Stimulated activated CD8-positive, alpha-beta memory T cell treated with anti-CD3 and anti-CD28 coated beads, Interleukin-4, amount 100 ng/mL, for 24 hours (primary cell): ENCODE results near the gene SNAI1.
"Not testable (repeated sequence)": the region's sequence is repeated elsewhere in the genome, so short reads cannot be mapped to it uniquely, and the experiment has no call there.

Experiments used
- DNase-seq: peaks from one replicate; pipeline ENCODE4 v3.0.0-alpha.2; 2020; ENCODE audit warnings: low read depth

Gene SNAI1

GRCh38 chr20:49982346-49983122 is at the start of gene SNAI1:
Gene SNAI1, plus strand, starts transcription at chr20:49982980. Its CDS starts 80 bp downstream, at chr20:49983060.
- DNase-seq = peak; percentile 71

DNA sequence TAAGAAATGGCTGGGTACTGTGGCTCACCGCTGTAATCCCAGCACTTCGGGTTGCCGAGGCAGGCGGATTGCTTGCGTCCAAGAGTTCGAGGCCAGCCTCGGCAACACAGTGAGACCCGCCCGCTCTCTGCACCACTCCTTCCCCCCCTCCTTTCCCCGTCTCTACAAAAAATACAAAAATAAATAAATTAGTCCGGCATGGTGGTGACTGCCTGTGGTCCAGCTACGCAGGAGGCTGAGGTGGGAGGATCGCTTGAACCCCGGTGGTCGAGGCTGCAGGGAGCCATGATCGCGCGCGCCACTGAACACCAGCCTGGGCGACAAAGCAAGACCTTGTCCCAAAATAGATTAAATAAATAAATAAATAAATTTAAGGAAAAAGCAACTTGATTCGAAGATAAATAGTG is 47.0 kb upstream of the SNAI1 start:
- DNase-seq = no peak

DNA sequence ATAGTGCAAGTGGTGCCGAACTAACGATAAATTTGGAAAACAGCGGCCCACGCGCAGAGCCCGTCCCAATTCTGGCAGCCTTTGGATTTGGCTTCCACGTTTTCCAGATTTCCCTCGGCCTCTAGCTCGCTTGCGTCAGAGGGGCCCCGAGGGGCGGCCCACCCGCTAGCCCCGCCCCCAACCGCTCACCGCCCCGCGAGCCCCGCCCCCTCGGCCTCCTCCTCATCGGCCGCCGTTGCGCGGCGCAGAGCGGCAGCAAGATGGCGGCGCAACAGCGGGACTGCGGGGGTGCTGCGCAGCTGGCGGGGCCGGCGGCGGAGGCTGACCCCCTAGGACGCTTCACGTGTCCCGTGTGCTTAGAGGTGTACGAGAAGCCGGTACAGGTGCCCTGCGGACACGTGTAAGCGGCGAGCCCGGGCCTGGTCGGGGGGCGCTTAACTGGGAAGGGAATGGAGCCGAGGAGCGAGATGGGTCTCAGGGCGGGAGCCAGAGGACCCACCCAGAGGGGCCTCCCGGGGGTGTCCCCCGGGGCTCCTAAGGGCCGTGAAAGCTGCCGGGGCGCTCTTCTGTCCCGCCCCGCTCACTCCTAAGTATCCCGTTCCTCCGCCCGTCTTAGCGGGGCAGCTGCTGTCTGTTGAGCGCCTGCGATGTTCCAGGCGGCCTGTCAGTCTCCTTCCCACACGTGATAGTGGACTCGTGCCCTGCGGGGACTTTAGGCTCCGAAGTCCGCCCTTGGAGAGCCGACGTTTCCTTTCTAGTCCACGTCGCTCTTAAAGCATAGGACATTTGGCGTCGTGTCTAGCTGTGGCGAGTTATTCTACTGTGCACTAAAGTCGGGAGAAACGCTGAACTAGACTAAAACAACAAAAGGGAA is 46.4 kb upstream of the SNAI1 start, which contains the start of gene RNF114:
RNF114 (plus strand) TSS at position 245 of the 874 bp plus-strand sequence; CDS start at position 261, 16 bp downstream.
- peak; percentile 86 for DNase-seq

- no peak for DNase-seq
Measured at GRCh38 chr20:49937027-49937929, 45.5 kb upstream of the SNAI1 start.

GRCh38 chr20:49938173-49939163 is 44.3 kb upstream of the SNAI1 start:
- no peak for DNase-seq

- no peak for DNase-seq
Measured at GRCh38 chr20:49941456-49941855, 41.3 kb upstream of the SNAI1 start.

GRCh38 chr20:49942303-49942702 is 40.5 kb upstream of the SNAI1 start:
- DNase-seq = no peak

GRCh38 chr20:49942942-49943341 is 39.8 kb upstream of the SNAI1 start:
- no peak for DNase-seq

- DNase-seq = no peak
Measured at GRCh38 chr20:49945306-49945700, 37.5 kb upstream of the SNAI1 start.

DNA sequence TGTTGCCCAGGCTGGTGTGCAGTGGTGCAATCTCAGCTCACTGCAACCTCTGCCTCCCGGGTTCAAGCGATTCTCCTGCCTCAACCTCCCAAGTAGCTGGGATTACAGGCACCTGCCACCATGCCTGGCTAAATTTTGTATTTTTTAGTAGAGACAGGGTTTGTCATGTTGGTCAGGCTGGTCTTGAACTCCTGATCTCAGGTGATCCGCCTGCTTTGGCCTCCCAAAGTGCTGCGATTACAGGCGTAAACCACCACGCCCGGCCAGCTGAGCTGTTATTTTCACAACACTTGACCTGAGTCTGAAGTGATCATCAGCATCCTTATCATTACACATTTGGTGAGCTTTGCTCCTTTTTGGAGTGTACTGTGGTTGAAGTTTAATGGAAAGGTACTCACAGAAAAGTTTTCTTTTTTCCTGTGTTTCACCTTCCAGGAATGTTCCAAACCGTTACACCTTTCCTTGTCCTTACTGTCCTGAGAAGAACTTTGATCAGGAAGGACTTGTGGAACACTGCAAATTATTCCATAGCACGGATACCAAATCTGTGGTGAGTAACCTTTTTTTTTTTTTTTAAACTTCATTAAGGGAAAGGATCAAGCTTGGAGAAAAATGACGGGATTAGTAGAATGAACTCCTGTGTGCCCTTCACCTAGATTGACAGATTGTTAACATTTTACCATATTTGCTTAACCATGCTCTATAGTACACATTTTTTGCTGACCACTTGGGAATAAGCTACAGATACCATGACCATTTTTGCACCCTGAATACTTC is 36.9 kb upstream of the SNAI1 start:
- no peak for DNase-seq

DNA sequence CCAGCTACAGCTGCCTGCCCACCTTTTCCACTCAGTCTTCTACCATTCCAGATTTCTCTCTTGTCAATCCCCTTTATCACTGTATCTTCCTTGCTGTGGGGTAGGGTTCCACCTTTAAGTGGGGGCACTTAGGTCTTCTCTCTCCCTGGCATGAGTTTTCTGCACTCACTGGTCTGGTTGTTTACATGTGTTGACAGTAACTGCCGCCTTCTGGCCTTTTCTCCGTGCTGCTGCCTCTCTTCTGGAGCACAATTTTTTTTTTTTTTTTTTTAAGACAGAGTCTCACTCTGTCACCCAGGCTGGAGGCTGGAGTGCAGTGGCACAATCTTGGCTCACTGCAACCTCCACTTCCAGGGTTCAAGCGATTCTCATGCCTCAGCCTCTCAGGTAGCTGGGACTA is 34.6 kb upstream of the SNAI1 start:
- DNase-seq = no peak

- no peak for DNase-seq
Measured at GRCh38 chr20:49948809-49949507, 33.8 kb upstream of the SNAI1 start.

DNA sequence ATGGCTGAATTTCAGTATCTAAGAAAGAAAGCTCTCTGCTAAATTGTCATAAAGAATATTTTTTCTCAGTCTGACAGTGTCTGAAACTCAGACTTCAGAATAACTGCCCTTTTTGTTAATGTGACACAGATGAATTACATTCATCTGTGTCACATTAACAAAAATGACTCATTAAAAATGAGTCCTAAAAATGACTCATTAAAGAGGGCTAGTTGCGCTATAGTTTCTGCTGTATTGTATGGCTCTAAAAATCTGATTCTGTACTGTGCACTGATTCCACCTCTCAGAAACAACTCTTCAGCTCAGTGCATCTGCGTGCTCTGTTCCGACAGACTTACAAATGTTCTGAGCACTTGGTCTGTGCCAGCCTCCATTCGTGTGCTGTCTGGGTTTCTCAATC is 31.6 kb upstream of the SNAI1 start:
- DNase-seq = no peak

- no peak for DNase-seq
Measured at GRCh38 chr20:49955167-49955566, 27.6 kb upstream of the SNAI1 start.

DNA sequence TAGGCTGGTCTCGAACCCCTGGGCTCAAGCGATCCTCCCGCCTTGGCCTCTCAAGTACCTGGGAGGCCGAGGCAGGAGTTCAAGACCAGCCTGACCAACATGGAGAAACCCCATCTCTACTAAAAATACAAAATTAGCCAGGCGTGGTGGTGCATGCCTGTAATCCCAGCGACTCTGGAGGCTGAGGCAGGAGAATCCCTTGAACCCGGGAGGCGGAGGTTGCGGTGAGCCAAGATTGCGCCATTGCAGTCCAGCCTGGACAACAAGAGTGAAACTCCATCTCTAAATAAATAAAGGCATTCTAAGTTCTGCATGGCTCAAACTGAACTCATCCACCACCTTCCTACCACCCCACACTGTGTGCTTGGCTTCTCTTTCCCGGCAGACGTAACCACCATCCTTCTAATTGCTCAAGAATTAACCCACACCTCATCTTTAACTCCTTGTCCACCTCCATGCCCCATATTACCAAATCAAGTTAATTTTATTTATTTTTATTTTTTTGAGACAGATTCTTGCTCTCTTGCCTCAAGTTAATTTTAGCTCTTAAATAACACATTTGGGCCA is 26.9 kb upstream of the SNAI1 start:
- DNase-seq = not testable (repeated sequence)

- no peak for DNase-seq
Measured at GRCh38 chr20:49956689-49957088, 26.1 kb upstream of the SNAI1 start.

DNA sequence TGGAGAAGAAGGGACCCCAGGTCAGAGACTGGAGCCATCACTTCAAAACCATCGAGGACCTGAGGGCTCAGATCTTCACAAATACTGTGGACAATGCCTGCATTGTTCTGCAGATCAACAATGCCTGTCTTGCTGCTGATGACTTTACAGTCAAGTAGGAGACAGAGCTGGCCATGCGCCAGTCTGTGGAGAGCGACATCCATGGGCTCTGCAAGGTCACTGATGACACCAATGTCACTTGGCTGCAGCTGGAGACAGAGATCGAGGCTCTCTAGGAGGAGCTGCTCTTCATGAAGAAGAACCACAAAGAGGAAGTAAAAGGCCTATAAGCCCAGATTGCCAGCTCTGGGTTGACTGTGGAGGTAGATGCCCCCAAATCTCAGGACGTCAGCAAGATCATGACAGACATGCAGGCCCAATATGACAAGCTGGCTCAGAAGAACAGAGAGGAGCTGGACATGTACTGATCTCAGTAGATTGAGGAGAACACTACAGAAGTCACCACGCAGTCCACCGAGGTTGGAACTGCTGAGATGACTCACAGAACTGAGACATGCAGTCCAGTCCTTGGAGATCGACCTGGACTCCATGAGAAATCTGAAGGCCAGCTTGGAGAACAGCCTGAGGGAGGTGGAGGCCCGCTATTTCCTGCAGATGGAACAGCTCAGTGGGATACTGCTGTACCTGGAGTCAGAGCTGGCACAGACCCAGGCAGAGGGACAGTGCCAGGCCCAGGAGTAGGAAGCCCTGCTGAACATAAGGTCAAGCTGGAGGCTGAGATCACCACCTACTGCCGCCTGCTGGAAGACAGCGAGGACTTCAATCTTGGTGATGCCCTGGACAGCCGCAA is 25.5 kb upstream of the SNAI1 start:
- DNase-seq = not testable (repeated sequence)

- no peak for DNase-seq
Measured at GRCh38 chr20:49961413-49961812, 21.4 kb upstream of the SNAI1 start.
